Type B pancreatic cell (in vitro differentiated cells): ENCODE results near the gene TEFM. TPM values are rescaled to one million over a fixed set of nuclear protein-coding genes. Genes with fewer than 3 reads are reported as not detected.
A peak's percentile ranks its signal among the peaks of the same experiment; 100 is the strongest.

Source experiments
- DNase-seq: peaks from one replicate; pipeline ENCODE4 v3.0.0; 2021; ENCODE audit warnings: mixed read lengths; ENCODE audit not compliant: unreplicated experiment; ENCODE audit errors: extremely low spot score
- H3K27ac Mint-ChIP-seq: 2 replicates; pipeline ENCODE4 v1.8.0; 2021; ENCODE audit warnings: mild to moderate bottlenecking, mixed read lengths
- H3K27me3 Mint-ChIP-seq: 2 replicates; pipeline ENCODE4 v1.8.0; 2021; ENCODE audit warnings: mixed read lengths
- H3K36me3 Mint-ChIP-seq: 2 replicates; pipeline ENCODE4 v1.8.0; 2021; ENCODE audit warnings: mixed read lengths
- H3K4me1 Mint-ChIP-seq: one replicate; pipeline ENCODE4 v1.8.0; 2021; ENCODE audit warnings: mixed read lengths; ENCODE audit not compliant: unreplicated experiment
- H3K4me3 Mint-ChIP-seq: 2 replicates; pipeline ENCODE4 v1.8.0; 2021; ENCODE audit warnings: mild to moderate bottlenecking, mixed read lengths
- H3K9me3 Mint-ChIP-seq: 2 replicates; pipeline ENCODE4 v1.8.0; 2021; ENCODE audit warnings: mixed read lengths
- CTCF ChIP-seq: fragments of 200-600 bp; sonication (generic); conservative IDR thresholded peaks from 2 replicates; pipeline ENCODE4 v1.5.0; 2021; ENCODE audit warnings: antibody characterized with exemption, mild to moderate bottlenecking
- total RNA-seq: library from RNA; stranded (reverse); gene quantifications from 2 replicates; pipeline ENCODE4 v1.2.1, GENCODE V29; 2021; ENCODE audit warnings: low replicate concordance

Gene TEFM
- total RNA-seq, 1 donor from 2014 or later = 19.4 TPM

GRCh38 chr17:30922235-30923030 is 16.4 kb upstream of the TEFM start:
- Mint-ChIP-seq H3K4me1 (peaks cover 13% of the 10 kb centered on the region), H3K36me3 (no peaks in the 10 kb centered on the region), H3K9me3 (no peaks in the 10 kb centered on the region), H3K27me3 (peaks cover 80% of the 10 kb centered on the region), H3K4me3 (peak overlapping the region; percentile 87), H3K27ac (no peak overlapping the region)
- TF ChIP-seq CTCF = no peak
- DNase-seq = no peak

GRCh38 chr17:30921544-30922196 is 15.6 kb upstream of the TEFM start, which contains the start of gene ADAP2:
Gene ADAP2, plus strand, starts transcription at chr17:30921945. Its CDS starts 70 bp downstream, at chr17:30922015.
- peaks cover 74% of the 10 kb centered on the region for H3K27me3 Mint-ChIP-seq
- no peak for TF ChIP-seq CTCF
- H3K4me1 Mint-ChIP-seq = peaks cover 13% of the 10 kb centered on the region
- H3K4me3 Mint-ChIP-seq = peak within 1 kb of the TSS; percentile 87
- no peaks in the 10 kb centered on the region for H3K36me3 Mint-ChIP-seq
- no peak within 1 kb of the TSS for H3K27ac Mint-ChIP-seq
- no peaks in the 10 kb centered on the region for H3K9me3 Mint-ChIP-seq
- DNase-seq = no peak

- peak; percentile 18 for TF ChIP-seq CTCF
- peaks cover 70% of the 10 kb centered on the region for H3K27me3 Mint-ChIP-seq
- peak overlapping the region; percentile 86 for H3K4me3 Mint-ChIP-seq
- no peak for DNase-seq
- no peak overlapping the region for H3K27ac Mint-ChIP-seq
- H3K9me3 Mint-ChIP-seq = no peaks in the 10 kb centered on the region
- peaks cover 13% of the 10 kb centered on the region for H3K4me1 Mint-ChIP-seq
- no peaks in the 10 kb centered on the region for H3K36me3 Mint-ChIP-seq
These were observed 14.9 kb upstream of the TEFM start for GRCh38 chr17:30920683-30921543.

- no peaks in the 10 kb centered on the region for H3K36me3 Mint-ChIP-seq
- no peak for DNase-seq
- peak overlapping the region; percentile 86 for H3K4me3 Mint-ChIP-seq
These were observed 14.2 kb upstream of the TEFM start for GRCh38 chr17:30920282-30920681.

More at GRCh38 chr17:30920282-30920681, 14.2 kb upstream of the TEFM start:
- peak; percentile 49 for TF ChIP-seq CTCF
- Mint-ChIP-seq H3K27me3 (peaks cover 68% of the 10 kb centered on the region), H3K4me1 (peaks cover 13% of the 10 kb centered on the region), H3K9me3 (no peaks in the 10 kb centered on the region), H3K27ac (no peak overlapping the region)
